ENCODE data around the gene CLDN5. TPM values are rescaled to one million over a fixed set of nuclear protein-coding genes. Genes with fewer than 3 reads are reported as not detected.
A peak's percentile ranks its signal among the peaks of the same experiment; 100 is the strongest.

The CLDN5 gene
- total and polyA plus RNA-seq, 2 of the 8 experiments (the other 6 are each of a cell fraction or from before 2014, with no cell fraction given): 1.2 to 1.6 TPM

- H2BK5ac ChIP-seq (ENCODE audit: low read depth, low read length): no peak overlapping the region
- H3K23ac ChIP-seq (ENCODE audit: insufficient read length): no peak overlapping the region
- no peak overlapping the region for H3K4me3 ChIP-seq (ENCODE audit: extremely low read depth in 1 of 4, insufficient read depth in 2 of 4, low read depth in 3 of 4, low read length in 4 of 4)
- 0 out of 2 replicates have a peak overlapping the region, but pooled peaks have one; percentile 33 for H2BK15ac ChIP-seq (ENCODE audit: low read length)
- H4K91ac ChIP-seq (replicated peaks; ENCODE audit: insufficient read length, low read length): no peak overlapping the region
- DNase-seq (ENCODE audit: low read depth in 1 of 2, low spot score in 2 of 2) (no peak), FAIRE-seq (no peak)
- no peak overlapping the region for H3K9ac ChIP-seq (replicated peaks in 1 of 4; ENCODE audit: extremely low read depth in 1 of 4, low read depth in 3 of 4, low read length in 3 of 4)
- 88% methylated on average over 5 of the region's 5 CpGs; no CpG with 5 or more reads in 1 of the 2 experiments for WGBS, 2 experiments (ENCODE audit: extremely low coverage in 1 of 2, insufficient coverage in 1 of 2, insufficient read length in 1 of 2, insufficient replicate concordance in 2 of 2, low coverage in 1 of 2, low lambda C conversion rate in 2 of 2, missing lambda C conversion rate in 1 of 2)
- no peak overlapping the region for H3K14ac ChIP-seq (ENCODE audit: insufficient read length)
- H3K23me2 ChIP-seq (ENCODE audit: low read depth, low read length): no peaks in the 10 kb centered on the region
- H3K4me1 ChIP-seq (replicated peaks in 1 of 4; ENCODE audit: control insufficient read depth in 3 of 4, insufficient read depth in 4 of 4, low read length in 3 of 4): peaks cover 0 to 5% (median 2%) of the 10 kb centered on the region in 4 experiments; a peak in 4 of 7 replicates
- no peaks in the 10 kb centered on the region for H3K79me1 ChIP-seq (ENCODE audit: low read depth, low read length)
- no peak overlapping the region for H4K5ac ChIP-seq (ENCODE audit: insufficient read length, low read depth, low read length)
- H2BK12ac ChIP-seq (ENCODE audit: low read depth, low read length): no peak overlapping the region
- H3K56ac ChIP-seq (replicated peaks; ENCODE audit: insufficient read length, low read depth, low read length): no peak overlapping the region
- H4K8ac ChIP-seq (ENCODE audit: extremely low read depth, insufficient read depth, low read length): peak overlapping the region; percentile 73
- H3K9me3 ChIP-seq (ENCODE audit: insufficient read depth in 2 of 2, low read depth in 1 of 2, low read length in 1 of 2): no peaks in the 10 kb centered on the region
- no peak overlapping the region for H3K4me2 ChIP-seq (ENCODE audit: insufficient read depth in 1 of 2, low read depth in 2 of 2, low read length in 2 of 2)
- H3K36me3 ChIP-seq (ENCODE audit: control insufficient read depth in 2 of 4, insufficient read depth in 4 of 4, low read length in 3 of 4): no peaks in the 10 kb centered on the region
- H3K4ac ChIP-seq (replicated peaks; ENCODE audit: insufficient read length, low read depth, low read length): no peak overlapping the region
- ChIA-PET CTCF (ENCODE audit: partially characterized antibody) (no interaction called here), POLR2A (ENCODE audit: partially characterized antibody) (interaction anchor here (1.0 to 1.4 kb wide), 2 partner anchors 9 to 25 kb away, joined by 3 read pairs; no protein-coding TSS in a partner anchor)
- H3K79me2 ChIP-seq (ENCODE audit: control insufficient read depth in 1 of 2, insufficient read depth in 2 of 2, low read length in 2 of 2): no peaks in the 10 kb centered on the region
- H4K20me1 ChIP-seq (replicated peaks in 1 of 2; ENCODE audit: control insufficient read depth in 1 of 2, insufficient read depth in 2 of 2, low read length in 2 of 2): no peaks in the 10 kb centered on the region
- no peaks in the 10 kb centered on the region; a peak in 1 of 7 replicates for H3K27me3 ChIP-seq (replicated peaks in 1 of 4; ENCODE audit: control insufficient read depth in 3 of 4, extremely low read depth in 1 of 4, insufficient read depth in 3 of 4, low read length in 3 of 4)
- peak overlapping the region; percentile 97 for H2AFZ ChIP-seq (ENCODE audit: low read length)
- no peak overlapping the region for H3K27ac ChIP-seq (ENCODE audit: low read depth, low read length)
- no peak overlapping the region for H3K18ac ChIP-seq (ENCODE audit: extremely low read depth, low read length)
- no peak overlapping the region for H2BK120ac ChIP-seq (replicated peaks; ENCODE audit: low read depth, low read length)
- H2AK5ac ChIP-seq (ENCODE audit: low read depth, low read length): no peak overlapping the region
- H2BK20ac ChIP-seq (ENCODE audit: low read length): no peak overlapping the region
- no peak for TF ChIP-seq KDM4A (IDR thresholded peaks at IDR 0.05; ENCODE audit: low read depth, low read length, severe bottlenecking)
- no peak for TF ChIP-seq BACH1 (IDR thresholded peaks at IDR 0.05; ENCODE audit: low read length)
- TF ChIP-seq EZH2 (IDR thresholded peaks at IDR 0.05; ENCODE audit: low read depth, low read length, severe bottlenecking): no peak
- TF ChIP-seq CTCF (IDR thresholded peaks at IDR 0.05; ENCODE audit: control extremely low read depth in 1 of 3, insufficient read depth in 1 of 3, low read depth in 1 of 3, low read length in 3 of 3): no peak
- TF ChIP-seq POLR2AphosphoS5 (IDR thresholded peaks at IDR 0.05; ENCODE audit: low read depth, low read length): no peak
- no peak for TF ChIP-seq TEAD4 (IDR thresholded peaks at IDR 0.05; ENCODE audit: low read depth, low read length)
- no peak for TF ChIP-seq CBX5 (IDR thresholded peaks at IDR 0.05; ENCODE audit: low read depth, low read length)
- TF ChIP-seq TAF7 (optimal IDR thresholded peaks at IDR 0.05; ENCODE audit: borderline replicate concordance, low read depth, low read length): no peak
- TF ChIP-seq ZNF274 (IDR thresholded peaks at IDR 0.05; ENCODE audit: borderline replicate concordance, extremely low read depth, low read length): no peak
- no peak for TF ChIP-seq TAF1 (IDR thresholded peaks at IDR 0.05; ENCODE audit: low read depth, low read length)
- no peak for TF ChIP-seq EP300 (IDR thresholded peaks at IDR 0.05; ENCODE audit: borderline replicate concordance in 1 of 2, low read depth in 2 of 2, low read length in 2 of 2)
- no peak for TF ChIP-seq CREB1 (IDR thresholded peaks at IDR 0.05)
These were observed 21.7 kb upstream of the CLDN5 start for GRCh38 chr22:19545935-19546207.

Measured in H1 (cell line).